ENCODE results near the gene HDDC3.

DNA sequence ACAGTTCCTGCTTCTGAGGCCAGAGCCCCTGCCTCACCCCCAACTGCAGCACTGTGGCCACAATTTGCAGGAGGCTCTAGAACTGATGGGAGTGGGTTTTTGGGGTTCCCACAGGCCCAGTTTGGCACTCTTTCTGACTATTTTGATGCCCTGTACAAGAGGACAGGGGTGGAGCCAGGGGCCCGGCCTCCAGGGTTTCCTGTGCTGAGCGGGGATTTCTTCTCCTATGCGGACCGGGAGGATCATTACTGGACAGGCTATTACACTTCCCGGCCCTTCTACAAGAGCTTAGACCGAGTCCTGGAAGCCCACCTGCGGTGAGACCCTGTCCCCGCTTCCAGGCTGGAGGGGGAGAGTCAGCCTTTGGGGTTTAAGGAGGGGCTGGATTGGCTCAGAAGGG is 22.4 kb downstream of the HDDC3 start:
- TF ChIP-seq, protein P1, sequence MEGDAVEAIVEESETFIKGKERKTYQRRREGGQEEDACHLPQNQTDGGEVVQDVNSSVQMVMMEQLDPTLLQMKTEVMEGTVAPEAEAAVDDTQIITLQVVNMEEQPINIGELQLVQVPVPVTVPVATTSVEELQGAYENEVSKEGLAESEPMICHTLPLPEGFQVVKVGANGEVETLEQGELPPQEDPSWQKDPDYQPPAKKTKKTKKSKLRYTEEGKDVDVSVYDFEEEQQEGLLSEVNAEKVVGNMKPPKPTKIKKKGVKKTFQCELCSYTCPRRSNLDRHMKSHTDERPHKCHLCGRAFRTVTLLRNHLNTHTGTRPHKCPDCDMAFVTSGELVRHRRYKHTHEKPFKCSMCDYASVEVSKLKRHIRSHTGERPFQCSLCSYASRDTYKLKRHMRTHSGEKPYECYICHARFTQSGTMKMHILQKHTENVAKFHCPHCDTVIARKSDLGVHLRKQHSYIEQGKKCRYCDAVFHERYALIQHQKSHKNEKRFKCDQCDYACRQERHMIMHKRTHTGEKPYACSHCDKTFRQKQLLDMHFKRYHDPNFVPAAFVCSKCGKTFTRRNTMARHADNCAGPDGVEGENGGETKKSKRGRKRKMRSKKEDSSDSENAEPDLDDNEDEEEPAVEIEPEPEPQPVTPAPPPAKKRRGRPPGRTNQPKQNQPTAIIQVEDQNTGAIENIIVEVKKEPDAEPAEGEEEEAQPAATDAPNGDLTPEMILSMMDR (IDR thresholded peaks at IDR 0.05; ENCODE audit: low read depth, low read length): no peak
- no peak for TF ChIP-seq POLR2A (IDR thresholded peaks at IDR 0.05; ENCODE audit: extremely low read depth, insufficient read length)
